Body of pancreas (tissue), 4 donors: ENCODE data around the gene EML4.

ENCODE experiments used
- CTCF ChIP-seq, 7 experiments: fragments of 450-650 bp in 4 of 7; fragments of 200-600 bp in 3 of 7; sonication (generic) in 3 of 7; IDR thresholded peaks; one replicate each; pipeline ENCODE4 v1.5.1; 2016 to 2019; ENCODE audit warnings: antibody characterized with exemption in 7 of 7
- POLR2A ChIP-seq, 3 donors: fragments of 450-650 bp; IDR thresholded peaks; one replicate each; pipeline ENCODE4 v1.6.1; 2016; ENCODE audit warnings: antibody characterized with exemption in 3 of 3, mild to moderate bottlenecking in 2 of 3

DNA sequence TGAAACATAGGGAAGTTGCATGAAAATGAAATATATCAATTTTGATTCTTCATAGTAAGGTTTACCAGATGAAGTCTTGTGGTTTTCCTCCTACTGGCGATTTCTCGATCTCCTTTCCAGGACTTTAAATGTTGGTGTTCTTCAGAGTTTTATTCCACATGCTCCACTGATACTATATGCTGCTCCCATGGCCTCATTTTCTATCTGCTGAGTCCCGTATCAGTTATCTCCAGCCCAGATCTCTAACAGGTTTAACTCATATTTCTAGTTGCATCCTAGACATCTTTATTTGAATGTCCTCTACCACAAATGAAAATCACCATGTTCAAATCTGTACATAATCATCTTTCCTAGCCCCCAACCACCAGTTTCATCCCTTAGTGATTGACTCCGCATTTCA lies 120.1 kb downstream of the EML4 start:
- TF ChIP-seq CTCF (IDR thresholded peaks at IDR 0.05), result no peak
- TF ChIP-seq POLR2A (IDR thresholded peaks at IDR 0.05), result no peak
